Measurements from ENCODE around the gene TMED8.

- TF ChIP-seq CTCF (conservative IDR thresholded peaks at IDR 0.05), result no peak
- no peak for TF ChIP-seq ZFX (IDR thresholded peaks at IDR 0.05)
Measured at GRCh38 chr14:77340389-77340788, 36.5 kb downstream of the TMED8 start.
